ENCODE results near the gene HOXC10. TPM values are rescaled to one million over a fixed set of nuclear protein-coding genes. Genes with fewer than 3 reads are reported as not detected.
A peak's percentile ranks its signal among the peaks of the same experiment; 100 is the strongest.

HOXC10 gene
- total and polyA plus RNA-seq, 3 donors from 2014 or later: 1.4 to 4.3 (median 2.6) TPM

DNA sequence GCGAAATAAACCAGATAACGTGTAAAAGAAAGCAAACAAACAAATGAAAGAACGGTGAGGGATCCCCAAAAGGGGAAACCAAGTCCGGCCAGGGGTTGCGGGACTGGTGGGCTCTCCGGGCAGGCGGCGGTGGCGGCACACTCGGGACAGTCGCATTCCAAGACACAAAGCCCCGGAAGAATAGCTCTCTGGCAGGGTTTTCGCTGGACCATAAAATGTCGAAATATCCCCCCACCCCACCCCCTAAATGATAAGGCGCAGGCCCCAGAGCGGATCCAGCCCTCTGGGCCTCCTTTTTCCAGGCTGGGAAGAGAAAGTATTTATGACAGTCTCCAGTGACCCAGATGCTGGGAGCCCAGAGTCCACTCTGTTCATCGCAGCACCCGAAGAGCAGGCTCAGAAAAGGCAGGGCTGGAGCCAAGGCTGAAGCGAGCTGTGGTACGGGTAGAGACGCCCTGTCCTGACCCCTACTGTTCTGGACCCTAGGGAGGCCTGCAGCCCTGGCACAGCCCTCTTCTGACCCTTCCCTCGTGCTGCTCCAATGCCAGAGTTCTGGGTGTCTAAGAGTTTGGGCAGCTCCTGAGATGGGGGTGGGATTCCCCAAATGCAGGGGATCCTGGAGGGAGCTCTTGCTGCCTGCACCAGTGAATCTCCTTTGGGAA is 21.7 kb downstream of the HOXC10 start:
- Histone ChIP-seq H3K4me1 (peaks cover 22% of the 10 kb centered on the region), H3K4me3 (peak overlapping the region; percentile 6 to 13), H3K27me3 (no peaks in the 10 kb centered on the region), H3K36me3 (ENCODE audit: low read depth, missing control alignments) (no peaks in the 10 kb centered on the region), H3K9me3 (no peaks in the 10 kb centered on the region), H3K27ac (peak overlapping the region; percentile 5 to 65)
- TF ChIP-seq POLR2A (IDR thresholded peaks at IDR 0.05): no peak
- TF ChIP-seq, protein P1, sequence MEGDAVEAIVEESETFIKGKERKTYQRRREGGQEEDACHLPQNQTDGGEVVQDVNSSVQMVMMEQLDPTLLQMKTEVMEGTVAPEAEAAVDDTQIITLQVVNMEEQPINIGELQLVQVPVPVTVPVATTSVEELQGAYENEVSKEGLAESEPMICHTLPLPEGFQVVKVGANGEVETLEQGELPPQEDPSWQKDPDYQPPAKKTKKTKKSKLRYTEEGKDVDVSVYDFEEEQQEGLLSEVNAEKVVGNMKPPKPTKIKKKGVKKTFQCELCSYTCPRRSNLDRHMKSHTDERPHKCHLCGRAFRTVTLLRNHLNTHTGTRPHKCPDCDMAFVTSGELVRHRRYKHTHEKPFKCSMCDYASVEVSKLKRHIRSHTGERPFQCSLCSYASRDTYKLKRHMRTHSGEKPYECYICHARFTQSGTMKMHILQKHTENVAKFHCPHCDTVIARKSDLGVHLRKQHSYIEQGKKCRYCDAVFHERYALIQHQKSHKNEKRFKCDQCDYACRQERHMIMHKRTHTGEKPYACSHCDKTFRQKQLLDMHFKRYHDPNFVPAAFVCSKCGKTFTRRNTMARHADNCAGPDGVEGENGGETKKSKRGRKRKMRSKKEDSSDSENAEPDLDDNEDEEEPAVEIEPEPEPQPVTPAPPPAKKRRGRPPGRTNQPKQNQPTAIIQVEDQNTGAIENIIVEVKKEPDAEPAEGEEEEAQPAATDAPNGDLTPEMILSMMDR (IDR thresholded peaks at IDR 0.05): no peak
- DNase-seq: no peak
- 32 to 39% methylated on average over 19 to 22 of the region's 22 CpGs for WGBS, 2 donors
- intact Hi-C loops (cut with DNase I; ENCODE audit: low total_unique reads): no loop called here

DNA sequence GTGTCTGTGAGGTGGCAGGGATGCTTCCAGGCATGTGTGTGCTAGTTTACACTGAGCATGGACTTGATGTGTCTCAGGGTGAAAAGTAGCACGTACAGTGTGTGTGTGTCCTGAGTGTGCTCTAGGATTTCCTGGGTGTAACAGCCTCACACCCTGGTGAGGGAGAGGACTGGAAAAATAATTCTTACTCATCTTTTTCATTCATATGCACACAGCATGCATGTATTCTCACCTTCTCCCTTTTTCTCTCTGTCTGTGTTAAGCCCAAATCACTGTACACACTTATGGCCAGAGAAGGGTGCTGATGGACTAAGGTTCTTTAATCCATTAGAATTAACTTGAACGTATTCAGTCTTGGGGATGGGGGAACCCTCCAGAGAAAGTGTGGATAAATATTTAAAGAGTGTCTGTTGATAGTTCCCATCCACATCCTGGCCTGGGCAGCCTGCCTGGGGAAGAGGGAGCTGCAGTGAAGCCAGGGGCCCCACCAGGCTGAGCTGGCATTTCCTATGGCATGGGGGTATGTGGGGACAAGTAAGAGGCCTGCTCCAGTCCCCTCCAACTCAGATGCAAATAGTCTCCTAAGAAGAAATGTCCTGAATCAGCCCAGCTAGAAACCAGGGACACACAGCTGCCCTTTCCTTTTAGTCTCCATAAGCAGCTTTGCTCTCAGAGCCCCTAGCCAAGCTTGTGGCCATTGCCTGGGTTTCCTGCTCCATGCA is 22.8 kb downstream of the HOXC10 start:
- intact Hi-C loops (cut with DNase I; ENCODE audit: low total_unique reads): no loop called here
- WGBS, 2 donors: 56 to 72% methylated on average over 2 of the region's 2 CpGs
- Histone ChIP-seq H3K27me3 (no peaks in the 10 kb centered on the region), H3K36me3 (ENCODE audit: low read depth, missing control alignments) (no peaks in the 10 kb centered on the region), H3K4me3 (no peak overlapping the region), H3K4me1 (peaks cover 22% of the 10 kb centered on the region), H3K9me3 (no peaks in the 10 kb centered on the region), H3K27ac (no peak overlapping the region)
- no peak for DNase-seq
- TF ChIP-seq, protein P1 (IDR thresholded peaks at IDR 0.05): no peak
- TF ChIP-seq POLR2A (IDR thresholded peaks at IDR 0.05): no peak

DNA sequence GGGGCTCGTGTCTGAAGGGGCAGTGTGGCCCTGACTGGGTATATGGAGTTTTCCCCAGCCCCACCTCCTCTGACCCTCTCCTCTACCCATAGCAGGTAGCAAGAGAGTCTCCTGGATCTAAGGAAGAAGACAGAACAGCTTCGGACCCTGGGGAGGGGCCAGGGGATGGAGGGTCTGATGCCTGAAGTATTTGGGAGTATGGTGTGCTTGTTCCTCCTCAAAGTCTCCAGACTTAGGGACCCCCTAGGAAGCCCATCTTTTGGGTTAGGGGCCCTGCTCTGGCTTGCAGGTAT is 23.3 kb downstream of the HOXC10 start:
- H3K4me1 ChIP-seq: peaks cover 22% of the 10 kb centered on the region
- no peaks in the 10 kb centered on the region for H3K27me3 ChIP-seq
- WGBS, 2 donors: 39 to 70% methylated on average over 2 of the region's 2 CpGs
- H3K4me3 ChIP-seq: no peak overlapping the region
- intact Hi-C loops (cut with DNase I; ENCODE audit: low total_unique reads): no loop called here
- DNase-seq: no peak
- no peak for TF ChIP-seq POLR2A (IDR thresholded peaks at IDR 0.05)
- TF ChIP-seq, protein P1 (IDR thresholded peaks at IDR 0.05): no peak
- H3K36me3 ChIP-seq (ENCODE audit: low read depth, missing control alignments): no peaks in the 10 kb centered on the region
- H3K27ac ChIP-seq: no peak overlapping the region
- H3K9me3 ChIP-seq: no peaks in the 10 kb centered on the region

DNA sequence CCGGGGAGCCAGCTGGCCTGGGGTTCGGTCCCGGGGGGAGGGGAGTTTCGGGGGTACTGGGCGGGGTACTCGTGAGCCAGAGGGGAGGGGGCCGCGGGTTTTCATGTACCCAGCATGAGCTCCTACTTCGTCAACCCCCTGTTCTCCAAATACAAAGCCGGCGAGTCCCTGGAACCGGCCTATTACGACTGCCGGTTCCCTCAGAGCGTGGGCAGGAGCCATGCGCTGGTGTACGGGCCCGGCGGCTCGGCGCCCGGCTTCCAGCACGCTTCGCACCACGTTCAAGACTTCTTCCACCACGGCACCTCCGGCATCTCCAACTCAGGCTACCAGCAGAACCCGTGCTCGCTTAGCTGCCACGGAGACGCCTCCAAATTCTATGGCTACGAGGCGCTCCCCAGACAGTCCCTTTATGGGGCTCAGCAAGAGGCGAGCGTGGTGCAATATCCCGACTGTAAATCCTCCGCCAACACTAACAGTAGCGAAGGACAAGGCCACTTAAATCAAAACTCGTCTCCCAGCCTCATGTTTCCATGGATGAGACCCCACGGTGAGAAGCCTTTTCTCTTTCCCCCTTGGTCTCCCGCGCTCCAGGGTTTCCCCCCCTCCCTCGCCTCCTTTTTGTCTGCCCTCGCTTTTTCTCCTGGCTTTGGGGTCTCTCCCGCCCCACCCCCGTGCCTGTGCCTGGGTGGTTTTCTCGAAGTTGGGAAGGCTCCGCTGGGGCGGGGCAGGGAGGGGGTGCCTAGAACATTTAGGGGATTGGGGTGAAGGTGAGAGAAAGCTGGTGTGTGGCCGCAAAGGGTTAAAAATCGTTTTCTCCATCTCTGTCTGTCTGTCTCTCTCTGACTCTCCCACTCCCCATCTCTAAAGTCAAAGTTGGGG is 24.5 kb downstream of the HOXC10 start:
- TF ChIP-seq, protein P1 (IDR thresholded peaks at IDR 0.05): no peak
- no peak for TF ChIP-seq POLR2A (IDR thresholded peaks at IDR 0.05)
- WGBS, 2 donors: 12 to 13% methylated on average over 24 to 38 of the region's 51 CpGs
- no peak overlapping the region for H3K27ac ChIP-seq
- peak overlapping the region in 1 of 2 donors; percentile 63 for H3K4me3 ChIP-seq
- H3K4me1 ChIP-seq: peaks cover 22% of the 10 kb centered on the region
- no peaks in the 10 kb centered on the region for H3K9me3 ChIP-seq
- H3K27me3 ChIP-seq: no peaks in the 10 kb centered on the region
- DNase-seq: no peak
- no peaks in the 10 kb centered on the region for H3K36me3 ChIP-seq (ENCODE audit: low read depth, missing control alignments)
- intact Hi-C loops (cut with DNase I; ENCODE audit: low total_unique reads): no loop called here
